ENCODE measurements around the gene PRPH2.
"Not testable (repeated sequence)": the region's sequence is repeated elsewhere in the genome, so short reads cannot be mapped to it uniquely, and the experiment has no call there.

The PRPH2 gene

DNA sequence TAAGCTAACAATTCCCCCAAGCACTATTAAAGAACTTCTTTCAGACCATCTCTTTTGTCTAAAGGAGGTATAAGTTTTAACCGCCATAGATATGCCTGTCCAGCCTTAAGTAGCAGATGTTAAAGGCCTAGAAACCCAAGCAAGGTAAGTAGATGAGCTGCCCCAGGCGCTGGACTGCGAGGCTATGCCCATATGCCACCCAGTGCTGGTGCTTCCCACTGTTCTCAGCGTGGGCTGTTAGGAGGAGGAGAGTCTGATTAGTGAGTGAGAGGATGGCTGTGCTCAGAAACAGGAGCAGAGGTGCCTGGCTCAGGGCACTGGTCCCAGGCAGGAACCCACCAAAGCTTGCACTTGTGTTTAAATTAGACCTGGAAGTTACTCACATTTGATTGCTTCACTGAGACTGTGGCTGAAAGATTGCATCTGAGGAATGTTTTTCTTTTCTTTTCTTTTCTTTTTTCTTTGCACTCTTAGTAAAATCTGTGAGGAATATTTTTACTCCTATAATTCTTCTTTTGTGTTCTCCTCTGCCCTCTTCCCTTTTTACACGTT is 32.2 kb downstream of the PRPH2 start:
- TF ChIP-seq, protein P1, sequence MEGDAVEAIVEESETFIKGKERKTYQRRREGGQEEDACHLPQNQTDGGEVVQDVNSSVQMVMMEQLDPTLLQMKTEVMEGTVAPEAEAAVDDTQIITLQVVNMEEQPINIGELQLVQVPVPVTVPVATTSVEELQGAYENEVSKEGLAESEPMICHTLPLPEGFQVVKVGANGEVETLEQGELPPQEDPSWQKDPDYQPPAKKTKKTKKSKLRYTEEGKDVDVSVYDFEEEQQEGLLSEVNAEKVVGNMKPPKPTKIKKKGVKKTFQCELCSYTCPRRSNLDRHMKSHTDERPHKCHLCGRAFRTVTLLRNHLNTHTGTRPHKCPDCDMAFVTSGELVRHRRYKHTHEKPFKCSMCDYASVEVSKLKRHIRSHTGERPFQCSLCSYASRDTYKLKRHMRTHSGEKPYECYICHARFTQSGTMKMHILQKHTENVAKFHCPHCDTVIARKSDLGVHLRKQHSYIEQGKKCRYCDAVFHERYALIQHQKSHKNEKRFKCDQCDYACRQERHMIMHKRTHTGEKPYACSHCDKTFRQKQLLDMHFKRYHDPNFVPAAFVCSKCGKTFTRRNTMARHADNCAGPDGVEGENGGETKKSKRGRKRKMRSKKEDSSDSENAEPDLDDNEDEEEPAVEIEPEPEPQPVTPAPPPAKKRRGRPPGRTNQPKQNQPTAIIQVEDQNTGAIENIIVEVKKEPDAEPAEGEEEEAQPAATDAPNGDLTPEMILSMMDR (IDR thresholded peaks at IDR 0.05) = no peak
- no peak for TF ChIP-seq ZFX (IDR thresholded peaks at IDR 0.05; ENCODE audit: borderline replicate concordance)
- no peak overlapping the region for H3K27ac ChIP-seq

DNA sequence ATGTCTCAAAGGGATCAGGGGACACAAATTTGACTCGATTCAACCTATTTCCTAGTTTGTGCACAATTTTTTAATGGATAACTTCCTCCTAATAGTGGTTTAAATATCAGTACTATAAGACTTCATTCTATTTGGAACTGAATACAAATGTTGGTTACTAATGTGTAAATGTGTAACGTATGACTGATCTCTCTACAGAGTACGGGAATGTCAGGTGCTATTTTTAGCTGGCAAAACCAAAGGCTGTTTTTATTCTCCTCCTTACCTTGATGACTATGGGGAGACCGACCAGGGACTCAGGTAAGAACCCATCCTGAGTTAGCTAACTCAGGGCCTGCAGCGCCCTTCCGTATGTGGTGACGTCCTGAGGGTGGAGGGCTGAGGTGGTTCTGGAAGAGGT is 33.0 kb downstream of the PRPH2 start:
- TF ChIP-seq, protein P1 (IDR thresholded peaks at IDR 0.05) = no peak
- no peak for TF ChIP-seq ZFX (IDR thresholded peaks at IDR 0.05; ENCODE audit: borderline replicate concordance)
- H3K27ac ChIP-seq = no peak overlapping the region

DNA sequence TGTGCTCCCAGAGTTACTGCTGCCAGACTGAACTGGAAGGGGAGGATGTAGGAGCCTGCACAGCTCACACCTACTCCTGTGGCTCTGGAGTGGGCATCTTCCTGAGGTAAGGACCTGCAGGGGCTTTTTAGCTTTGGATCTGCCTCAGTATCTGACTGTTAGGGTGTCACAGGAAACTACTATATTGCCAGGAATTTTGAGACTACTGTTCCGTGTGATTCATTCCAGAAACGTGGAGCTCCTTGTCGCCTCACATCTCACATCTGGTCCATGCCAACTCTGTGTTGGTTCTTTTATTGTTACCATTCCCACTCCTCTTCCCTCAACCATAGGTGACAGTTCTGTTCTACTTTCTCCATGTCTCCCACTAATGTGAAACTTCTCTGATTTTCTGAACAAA is 34.1 kb downstream of the PRPH2 start:
- TF ChIP-seq ZFX (IDR thresholded peaks at IDR 0.05; ENCODE audit: borderline replicate concordance) = no peak
- TF ChIP-seq, protein P1 (IDR thresholded peaks at IDR 0.05) = no peak
- no peak overlapping the region for H3K27ac ChIP-seq

DNA sequence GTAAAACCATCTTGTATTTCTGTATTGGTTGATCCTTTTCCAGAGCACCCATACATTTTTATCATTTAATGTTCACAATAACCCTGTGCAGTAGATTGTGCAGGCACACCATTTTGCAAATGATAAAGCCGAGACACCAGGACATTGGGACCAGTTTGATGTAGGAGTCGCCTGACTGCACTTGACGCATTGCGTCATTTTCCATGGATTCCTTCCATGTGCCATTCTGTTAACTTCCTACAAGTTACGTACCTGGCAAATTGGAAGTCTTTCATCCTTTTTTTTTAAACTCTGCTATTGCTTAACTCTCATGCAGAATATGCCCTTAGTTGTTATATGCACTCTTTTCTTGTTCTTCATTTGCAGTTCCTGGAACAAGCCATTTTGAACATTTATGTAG is 43.0 kb downstream of the PRPH2 start:
- TF ChIP-seq, protein P1 (IDR thresholded peaks at IDR 0.05) = no peak
- TF ChIP-seq ZFX (IDR thresholded peaks at IDR 0.05; ENCODE audit: borderline replicate concordance) = no peak
- H3K27ac ChIP-seq = no peak overlapping the region

DNA sequence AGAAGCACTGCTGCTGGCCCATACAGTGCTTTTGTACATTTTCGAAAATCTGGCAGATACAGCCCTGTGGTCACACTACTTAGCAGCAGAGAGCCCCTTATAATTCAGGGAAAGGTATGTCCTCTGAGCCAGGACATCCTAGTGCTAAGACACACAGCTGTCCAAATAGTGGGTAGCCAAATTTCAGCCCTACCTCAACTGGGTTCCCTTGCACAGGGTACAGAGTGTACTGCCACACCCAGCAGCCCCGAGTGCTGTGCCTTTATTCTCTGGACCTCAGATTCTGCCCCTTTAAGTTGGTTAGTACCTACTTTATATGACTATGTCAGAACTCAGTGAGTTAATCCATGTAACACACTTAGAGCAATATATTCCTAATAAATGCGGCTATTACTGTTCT is 47.6 kb downstream of the PRPH2 start:
- H3K27ac ChIP-seq = no peak overlapping the region
- TF ChIP-seq, protein P1 (IDR thresholded peaks at IDR 0.05) = no peak
- no peak for TF ChIP-seq ZFX (IDR thresholded peaks at IDR 0.05; ENCODE audit: borderline replicate concordance)

DNA sequence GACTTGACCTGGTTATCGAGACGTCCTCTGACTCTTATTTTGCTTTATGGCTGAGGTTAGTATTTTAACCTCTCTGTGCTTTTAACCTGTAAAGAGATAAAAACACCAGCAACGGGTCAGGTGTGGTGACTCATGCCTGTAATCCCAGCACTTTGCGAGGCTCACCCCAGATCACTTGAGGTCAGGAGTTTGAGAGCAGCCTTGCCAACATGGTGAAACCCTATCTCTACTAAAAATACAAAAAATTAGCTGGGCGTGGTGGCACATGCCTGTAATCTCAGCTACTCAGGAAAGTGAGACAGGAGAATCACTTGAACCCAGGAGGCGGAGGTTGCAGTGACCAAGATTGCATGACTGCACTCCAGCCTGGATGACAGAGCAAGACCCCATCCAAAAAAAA is 48.0 kb downstream of the PRPH2 start:
- not testable (repeated sequence) for H3K27ac ChIP-seq

DNA sequence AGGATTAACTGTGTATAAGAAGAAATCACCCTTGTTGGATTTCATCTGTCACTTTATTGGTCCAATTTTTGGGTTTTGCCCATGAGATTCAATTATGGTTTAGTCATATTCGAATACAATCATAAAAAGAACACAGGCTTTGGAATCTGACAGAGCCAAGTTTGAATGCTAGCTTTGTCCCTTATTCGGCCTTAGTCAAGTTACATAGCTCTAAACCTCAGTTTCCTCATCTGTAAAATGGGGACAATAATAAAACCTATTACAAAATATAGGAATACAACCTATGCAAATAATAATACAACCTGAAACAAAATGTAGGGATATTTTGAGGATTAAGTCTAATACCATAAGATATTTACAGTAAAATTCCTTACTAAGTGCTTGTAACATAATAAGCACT is 57.7 kb downstream of the PRPH2 start:
- no peak overlapping the region for H3K27ac ChIP-seq
- TF ChIP-seq, protein P1 (IDR thresholded peaks at IDR 0.05) = no peak
- no peak for TF ChIP-seq ZFX (IDR thresholded peaks at IDR 0.05; ENCODE audit: borderline replicate concordance)

DNA sequence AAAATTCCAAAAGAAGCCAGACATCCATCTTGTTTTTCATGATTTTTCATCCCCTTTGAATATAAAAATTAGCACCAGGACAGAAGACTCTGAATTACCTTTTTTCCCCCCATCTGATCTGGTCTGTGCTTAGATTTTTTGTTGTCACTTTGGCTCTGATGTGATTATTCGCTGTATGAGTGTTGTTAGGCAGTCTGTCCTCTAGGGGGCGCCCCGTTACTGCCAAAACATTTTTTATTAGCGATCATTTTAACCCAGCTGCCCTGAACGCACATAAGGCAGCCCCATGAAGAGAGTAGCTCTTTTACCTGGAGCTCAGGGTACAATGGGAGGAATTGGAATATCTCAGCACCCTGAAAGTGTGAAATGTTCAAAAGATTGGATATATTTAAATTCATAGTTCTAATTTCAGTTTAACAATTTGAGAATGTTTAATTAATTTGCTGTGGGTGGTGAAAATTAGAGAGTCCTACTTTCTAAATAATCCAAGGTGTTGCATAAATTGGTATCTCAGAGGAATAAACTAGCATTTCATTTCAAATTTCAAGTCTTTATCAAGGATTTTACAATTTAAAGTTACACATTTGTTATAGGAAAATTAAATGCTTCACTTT is 60.8 kb downstream of the PRPH2 start:
- no peak for TF ChIP-seq ZFX (IDR thresholded peaks at IDR 0.05; ENCODE audit: borderline replicate concordance)
- TF ChIP-seq, protein P1 (IDR thresholded peaks at IDR 0.05) = peak; percentile 96
- no peak overlapping the region for H3K27ac ChIP-seq
